ENCODE data around the gene SNAPC5. TPM values are rescaled to one million over a fixed set of nuclear protein-coding genes. Genes with fewer than 3 reads are reported as not detected.

SNAPC5 gene
- total and polyA plus RNA-seq, 10 of the 15 experiments (the other 5 are each of a cell fraction or from before 2014, with no cell fraction given), result 14.4 to 53.5 (median 36.9) TPM

- H3K4me1 ChIP-seq (ENCODE audit: control insufficient read depth, insufficient read depth, low read length), result no peaks in the 10 kb centered on the region
- DNase-seq (ENCODE audit: low read depth, low spot score) (no peak), FAIRE-seq (no peak), ATAC-seq (no peak)
- SMC1A ChIA-PET (ENCODE audit: uncharacterized antibody, unreplicated experiment), result interaction anchor here (0.9 kb wide), 1 partner anchor 91 kb away, joined by 3 read pairs; no protein-coding TSS in a partner anchor
- WGBS (ENCODE audit: insufficient coverage, insufficient replicate concordance, low lambda C conversion rate, missing lambda C conversion rate), result 97% methylated on average over 2 of the region's 2 CpGs
- intact Hi-C loops (cut with micrococcal nuclease; ENCODE audit: unreplicated experiment), result no loop called here
- no peaks in the 10 kb centered on the region for H3K27me3 ChIP-seq (replicated peaks in 1 of 2; ENCODE audit: control insufficient read depth in 2 of 2, insufficient read depth in 2 of 2, low read length in 1 of 2)
- BruUV-seq (replicated peaks), result no TSS peak
- H3K79me2 ChIP-seq (ENCODE audit: control insufficient read depth, insufficient read depth, low read length), result no peaks in the 10 kb centered on the region
- no peaks in the 10 kb centered on the region for H3K9me3 ChIP-seq (replicated peaks; ENCODE audit: control insufficient read depth, insufficient read depth, low read length)
- CTCF ChIA-PET, result no interaction called here
- RAD21 ChIA-PET (ENCODE audit: unreplicated experiment), result no interaction called here
- POLR2A ChIA-PET, result no interaction called here
- peaks cover 1 to 4% of the 10 kb centered on the region in 2 experiments for H3K36me3 ChIP-seq (ENCODE audit: control insufficient read depth in 2 of 2, insufficient read depth in 2 of 2, low read length in 1 of 2)
- H3K4me3 ChIP-seq, result no peak overlapping the region
- no peak overlapping the region for H3K27ac ChIP-seq (ENCODE audit: control insufficient read depth, insufficient read depth)
- no peak for TF ChIP-seq USF2 (IDR thresholded peaks at IDR 0.05; ENCODE audit: borderline replicate concordance, low read depth, low read length)
- no peak overlapping the region for H2AFZ ChIP-seq (ENCODE audit: control insufficient read depth, low read depth, low read length)
- no peaks in the 10 kb centered on the region for H4K20me1 ChIP-seq (ENCODE audit: control insufficient read depth, insufficient read depth)
- no peak overlapping the region for H3K4me2 ChIP-seq (ENCODE audit: control insufficient read depth, insufficient read depth)
- in situ Hi-C loops (cut with MboI), result no loop called here
- no peak overlapping the region for H3K9ac ChIP-seq (ENCODE audit: control insufficient read depth, insufficient read depth, low read length)
These were observed 18.4 kb upstream of the SNAPC5 start for GRCh38 chr15:66515901-66516322.

- intact Hi-C loops (cut with micrococcal nuclease; ENCODE audit: unreplicated experiment) (no loop called here), in situ Hi-C loops (cut with MboI) (no loop called here)
- Histone ChIP-seq H3K36me3 (ENCODE audit: control insufficient read depth in 2 of 2, insufficient read depth in 2 of 2, low read length in 1 of 2) (peaks cover 0 to 6% of the 10 kb centered on the region in 2 experiments; a peak in 3 of 4 replicates), H3K9ac (ENCODE audit: control insufficient read depth, insufficient read depth, low read length) (no peak overlapping the region), H3K27me3 (replicated peaks in 1 of 2; ENCODE audit: control insufficient read depth in 2 of 2, insufficient read depth in 2 of 2, low read length in 1 of 2) (no peaks in the 10 kb centered on the region), H4K20me1 (ENCODE audit: control insufficient read depth, insufficient read depth) (no peaks in the 10 kb centered on the region), H3K4me1 (ENCODE audit: control insufficient read depth, insufficient read depth, low read length) (no peaks in the 10 kb centered on the region), H3K4me2 (ENCODE audit: control insufficient read depth, insufficient read depth) (no peak overlapping the region), H2AFZ (ENCODE audit: control insufficient read depth, low read depth, low read length) (no peak overlapping the region), H3K27ac (ENCODE audit: control insufficient read depth, insufficient read depth) (no peak overlapping the region), H3K9me3 (replicated peaks; ENCODE audit: control insufficient read depth, insufficient read depth, low read length) (no peaks in the 10 kb centered on the region), H3K4me3 (no peak overlapping the region), H3K79me2 (ENCODE audit: control insufficient read depth, insufficient read depth, low read length) (no peaks in the 10 kb centered on the region)
- DNase-seq (ENCODE audit: low read depth, low spot score) (no peak), FAIRE-seq (no peak), ATAC-seq (no peak)
- TF ChIP-seq ETV6 (conservative IDR thresholded peaks at IDR 0.05 in 1 of 2, IDR thresholded peaks at IDR 0.05 in 1 of 2; ENCODE audit: borderline replicate concordance in 1 of 2, low read depth in 1 of 2) (no peak), TCF7 (IDR thresholded peaks at IDR 0.05; ENCODE audit: borderline replicate concordance) (no peak), REST (IDR thresholded peaks at IDR 0.05; ENCODE audit: low read depth, low read length) (no peak), SIX5 (IDR thresholded peaks at IDR 0.05; ENCODE audit: low read depth, low read length, severe bottlenecking) (no peak), BACH1 (IDR thresholded peaks at IDR 0.05; ENCODE audit: borderline replicate concordance) (no peak), EZH2 (IDR thresholded peaks at IDR 0.05; ENCODE audit: borderline replicate concordance, control insufficient read depth, low read depth, low read length) (no peak), ZNF217 (IDR thresholded peaks at IDR 0.05) (no peak), WRNIP1 (IDR thresholded peaks at IDR 0.05; ENCODE audit: borderline replicate concordance, low read depth, low read length) (no peak), SMARCA5 (IDR thresholded peaks at IDR 0.05) (no peak), SMAD1 (IDR thresholded peaks at IDR 0.05; ENCODE audit: low read depth, partially characterized antibody) (no peak), BRCA1 (IDR thresholded peaks at IDR 0.05; ENCODE audit: low read depth, low read length) (no peak), SUPT20H (IDR thresholded peaks at IDR 0.05; ENCODE audit: borderline replicate concordance, control insufficient read depth, low read depth, low read length) (no peak)
- 79% methylated on average over 3 of the region's 3 CpGs for WGBS (ENCODE audit: insufficient coverage, insufficient replicate concordance, low lambda C conversion rate, missing lambda C conversion rate)
- BruUV-seq (replicated peaks), result no TSS peak
- ChIA-PET SMC1A (ENCODE audit: uncharacterized antibody, unreplicated experiment) (no interaction called here), RAD21 (ENCODE audit: unreplicated experiment) (no interaction called here), CTCF (no interaction called here), POLR2A (no interaction called here)
These were observed 17.0 kb upstream of the SNAPC5 start for GRCh38 chr15:66514586-66514985.

All from GM12878 (cell line).